NT2/D1 (cell line): ENCODE measurements around the gene HSD3B1.

Source experiments
- DNase-seq: peaks from one replicate; pipeline ENCODE4 v3.0.0-alpha.2; 2011; ENCODE audit warnings: low read depth, low spot score
- H3K27me3 ChIP-seq: 2 replicates; pipeline ENCODE4 v1.6.0; 2011; ENCODE audit warnings: mild to moderate bottlenecking; ENCODE audit not compliant: insufficient read length, insufficient read depth
- H3K36me3 ChIP-seq: 2 replicates; pipeline ENCODE4 v1.6.1; 2011; ENCODE audit warnings: mild to moderate bottlenecking, low read length, mixed read lengths; ENCODE audit not compliant: insufficient read depth, insufficient read length
- H3K4me1 ChIP-seq: 2 replicates; pipeline ENCODE4 v1.5.1; 2011; ENCODE audit not compliant: insufficient read depth, insufficient read length
- H3K4me3 ChIP-seq: 2 replicates; pipeline ENCODE4 v1.5.1; 2011; ENCODE audit warnings: low read depth; ENCODE audit not compliant: insufficient read length
- H3K9ac ChIP-seq: 2 replicates; pipeline ENCODE4 v1.6.0; 2011; ENCODE audit warnings: low read depth; ENCODE audit not compliant: insufficient read length
- H3K9me3 ChIP-seq: 2 replicates; pipeline ENCODE4 v1.5.1; 2011; ENCODE audit warnings: mild to moderate bottlenecking, low read length; ENCODE audit not compliant: insufficient read depth
- SUZ12 ChIP-seq: IDR thresholded peaks from 2 replicates; pipeline ENCODE4 v1.6.1; 2011; ENCODE audit not compliant: insufficient read length, insufficient read depth; ENCODE audit errors: extremely low read depth
- YY1 ChIP-seq: IDR thresholded peaks from 2 replicates; pipeline ENCODE4 v1.6.1; 2011; ENCODE audit not compliant: insufficient read length, insufficient read depth
- ZNF274 ChIP-seq: IDR thresholded peaks from 2 replicates; pipeline ENCODE4 v1.6.1; 2011; ENCODE audit warnings: mild to moderate bottlenecking, low read depth, low read length

Gene HSD3B1

GRCh38 chr1:119470377-119470776 is 36.6 kb upstream of the HSD3B1 start:
- Histone ChIP-seq H3K27me3 (no peaks in the 10 kb centered on the region), H3K4me1 (no peaks in the 10 kb centered on the region), H3K36me3 (no peaks in the 10 kb centered on the region), H3K9ac (no peak overlapping the region), H3K4me3 (no peak overlapping the region), H3K9me3 (no peaks in the 10 kb centered on the region)
- DNase-seq = no peak
- TF ChIP-seq ZNF274 = no peak
- no peak for TF ChIP-seq YY1
- no peak for TF ChIP-seq SUZ12

- Histone ChIP-seq H3K4me3 (no peak overlapping the region), H3K9ac (no peak overlapping the region), H3K9me3 (no peaks in the 10 kb centered on the region), H3K36me3 (no peaks in the 10 kb centered on the region), H3K27me3 (no peaks in the 10 kb centered on the region), H3K4me1 (no peaks in the 10 kb centered on the region)
- TF ChIP-seq YY1 (no peak), SUZ12 (no peak), ZNF274 (no peak)
- no peak for DNase-seq
Observed at GRCh38 chr1:119470958-119471357, 36.1 kb upstream of the HSD3B1 start.

- Histone ChIP-seq H3K9ac (no peak overlapping the region), H3K36me3 (no peaks in the 10 kb centered on the region), H3K4me3 (no peak overlapping the region), H3K27me3 (no peaks in the 10 kb centered on the region), H3K9me3 (no peaks in the 10 kb centered on the region), H3K4me1 (no peaks in the 10 kb centered on the region)
- DNase-seq = no peak
- no peak for TF ChIP-seq ZNF274
- TF ChIP-seq SUZ12 = no peak
- no peak for TF ChIP-seq YY1
Observed at GRCh38 chr1:119471566-119471965, 35.4 kb upstream of the HSD3B1 start.

- Histone ChIP-seq H3K9me3 (no peaks in the 10 kb centered on the region), H3K4me3 (no peak overlapping the region), H3K36me3 (no peaks in the 10 kb centered on the region), H3K9ac (no peak overlapping the region), H3K27me3 (no peaks in the 10 kb centered on the region), H3K4me1 (no peaks in the 10 kb centered on the region)
- TF ChIP-seq SUZ12 (no peak), ZNF274 (no peak), YY1 (no peak)
- DNase-seq = no peak
Observed at GRCh38 chr1:119472080-119472818, 34.8 kb upstream of the HSD3B1 start.

- DNase-seq = no peak
- no peak overlapping the region for H3K9ac ChIP-seq
Observed at GRCh38 chr1:119472819-119473175, 34.2 kb upstream of the HSD3B1 start.

GRCh38 chr1:119475866-119476439 is 31.1 kb upstream of the HSD3B1 start:
- H3K27me3 ChIP-seq = no peaks in the 10 kb centered on the region
- H3K4me3 ChIP-seq = no peak overlapping the region
- TF ChIP-seq SUZ12 (no peak), YY1 (no peak), ZNF274 (no peak)
- DNase-seq = peak; percentile 82
- no peak overlapping the region for H3K9ac ChIP-seq
- H3K4me1 ChIP-seq = no peaks in the 10 kb centered on the region
- H3K9me3 ChIP-seq = no peaks in the 10 kb centered on the region
- H3K36me3 ChIP-seq = no peaks in the 10 kb centered on the region

More at GRCh38 chr1:119472819-119473175, 34.2 kb upstream of the HSD3B1 start:
- H3K4me1 ChIP-seq = no peaks in the 10 kb centered on the region
- no peaks in the 10 kb centered on the region for H3K9me3 ChIP-seq
- no peak overlapping the region for H3K4me3 ChIP-seq
- no peaks in the 10 kb centered on the region for H3K36me3 ChIP-seq
- TF ChIP-seq SUZ12 (no peak), YY1 (no peak), ZNF274 (no peak)
- no peaks in the 10 kb centered on the region for H3K27me3 ChIP-seq

GRCh38 chr1:119477710-119478109 is 29.3 kb upstream of the HSD3B1 start:
- no peaks in the 10 kb centered on the region for H3K27me3 ChIP-seq
- H3K9ac ChIP-seq = no peak overlapping the region

More at GRCh38 chr1:119477710-119478109, 29.3 kb upstream of the HSD3B1 start:
- H3K4me3 ChIP-seq = no peak overlapping the region
- no peak for TF ChIP-seq SUZ12
- no peaks in the 10 kb centered on the region for H3K36me3 ChIP-seq
- no peak for DNase-seq
- no peaks in the 10 kb centered on the region for H3K4me1 ChIP-seq
- no peaks in the 10 kb centered on the region for H3K9me3 ChIP-seq
